GM23338 (cell line): ENCODE measurements around the gene ELL2. TPM values are rescaled to one million over a fixed set of nuclear protein-coding genes. Genes with fewer than 3 reads are reported as not detected.

ENCODE experiments used
- ATAC-seq: fragments of 200-7000 bp; cut with Tn5 transposase; 3 replicates; pipeline ENCODE4 v1.9.1; 2020
- DNase-seq: peaks from one replicate; pipeline ENCODE4 v3.0.0-alpha.2; 2015; ENCODE audit warnings: low spot score
- H2AFZ ChIP-seq: fragments of 200-600 bp; sonication (generic); 2 replicates; pipeline ENCODE4 v1.8.0; 2016; ENCODE audit warnings: antibody characterized with exemption, mild to moderate bottlenecking, moderate library complexity
- H3F3A ChIP-seq: fragments of 200-600 bp; sonication (generic); replicated peaks from 2 replicates; pipeline ENCODE4 v1.8.0; 2017; ENCODE audit warnings: antibody characterized with exemption, mixed run types, low read depth
- H3K27ac ChIP-seq: fragments of 200-600 bp; sonication (generic); 2 replicates; pipeline ENCODE4 v1.6.1; 2016; ENCODE audit warnings: low read depth
- H3K27me3 ChIP-seq: fragments of 200-600 bp; sonication (generic); 2 replicates; pipeline ENCODE4 v1.8.0; 2016; ENCODE audit warnings: mild to moderate bottlenecking, mixed run types, moderate library complexity; ENCODE audit not compliant: insufficient read depth
- H3K36me3 ChIP-seq: fragments of 200-600 bp; sonication (generic); 2 replicates; pipeline ENCODE4 v1.8.0; 2016; ENCODE audit warnings: mild to moderate bottlenecking; ENCODE audit not compliant: insufficient read depth
- H3K4me1 ChIP-seq: fragments of 200-600 bp; sonication (generic); 2 replicates; pipeline ENCODE4 v1.8.0; 2016; ENCODE audit warnings: mild to moderate bottlenecking, moderate library complexity; ENCODE audit not compliant: insufficient read depth
- H3K4me2 ChIP-seq: fragments of 200-600 bp; sonication (generic); 2 replicates; pipeline ENCODE4 v1.7.1; 2017; ENCODE audit warnings: mixed run types
- H3K4me3 ChIP-seq: fragments of 200-600 bp; sonication (generic); 2 replicates; pipeline ENCODE4 v1.6.1; 2016; ENCODE audit warnings: mixed run types
- H3K79me2 ChIP-seq: fragments of 200-600 bp; sonication (generic); replicated peaks from 2 replicates; pipeline ENCODE4 v1.8.0; 2017; ENCODE audit warnings: mild to moderate bottlenecking; ENCODE audit not compliant: insufficient read depth
- H3K9me2 ChIP-seq: fragments of 200-600 bp; sonication (generic); 2 replicates; pipeline ENCODE4 v1.8.0; 2017; ENCODE audit not compliant: insufficient read depth
- H4K20me1 ChIP-seq: fragments of 200-600 bp; sonication (generic); replicated peaks from 2 replicates; pipeline ENCODE4 v1.8.0; 2017; ENCODE audit warnings: mild to moderate bottlenecking; ENCODE audit not compliant: insufficient read depth
- H3K27ac Mint-ChIP-seq: 2 replicates; pipeline ENCODE4 v1.8.0; 2020; ENCODE audit warnings: inconsistent platforms, mild to moderate bottlenecking, moderate library complexity, mixed read lengths
- H3K27me3 Mint-ChIP-seq: 3 replicates; pipeline ENCODE4 v1.8.0; 2022; ENCODE audit warnings: low read depth, mild to moderate bottlenecking, moderate library complexity, mixed read lengths, inconsistent platforms; ENCODE audit not compliant: insufficient read depth, poor library complexity
- H3K36me3 Mint-ChIP-seq: 3 replicates; pipeline ENCODE4 v1.8.0; 2021; ENCODE audit warnings: low read depth, mild to moderate bottlenecking, inconsistent platforms, moderate library complexity, mixed read lengths
- H3K4me1 Mint-ChIP-seq: 3 replicates; pipeline ENCODE4 v1.8.0; 2020; ENCODE audit warnings: mild to moderate bottlenecking, inconsistent platforms, mixed read lengths
- H3K4me3 Mint-ChIP-seq: 3 replicates; pipeline ENCODE4 v1.8.0; 2021; ENCODE audit warnings: moderate library complexity, mild to moderate bottlenecking, inconsistent platforms, mixed read lengths
- H3K9me3 Mint-ChIP-seq: 3 replicates; pipeline ENCODE4 v1.8.0; 2020; ENCODE audit warnings: moderate library complexity, mild to moderate bottlenecking, inconsistent platforms, mixed read lengths
- CREB1 ChIP-seq: fragments of 250-450 bp; sonication (Bioruptor Pico); IDR thresholded peaks from 2 replicates; pipeline ENCODE4 v1.5.0; 2020; ENCODE audit warnings: low read depth, mild to moderate bottlenecking, moderate library complexity
- ETS1 ChIP-seq: IDR thresholded peaks from 2 replicates; pipeline ENCODE4 v1.6.1; 2016; ENCODE audit warnings: antibody characterized with exemption
- EZH2 ChIP-seq: fragments of 200-600 bp; sonication (generic); IDR thresholded peaks from one replicate; pipeline ENCODE4 v1.8.0; 2017; ENCODE audit warnings: antibody characterized with exemption, mild to moderate bottlenecking, low read depth; ENCODE audit not compliant: unreplicated experiment
- EZH2phosphoT487 ChIP-seq: fragments of 200-600 bp; sonication (generic); IDR thresholded peaks from one replicate; pipeline ENCODE4 v1.8.1; 2018; ENCODE audit warnings: antibody characterized with exemption; ENCODE audit not compliant: unreplicated experiment
- JUNB ChIP-seq: IDR thresholded peaks from one replicate; pipeline ENCODE4 v1.6.1; 2016; ENCODE audit warnings: antibody characterized with exemption; ENCODE audit not compliant: unreplicated experiment
- NANOG ChIP-seq: IDR thresholded peaks from 2 replicates; pipeline ENCODE4 v1.6.1; 2016; ENCODE audit warnings: antibody characterized with exemption, borderline replicate concordance
- POLR2AphosphoS5 ChIP-seq: IDR thresholded peaks from 2 replicates; pipeline ENCODE4 v1.6.1; 2016; ENCODE audit warnings: antibody characterized with exemption, low read depth
- STAT1 ChIP-seq: IDR thresholded peaks from one replicate; pipeline ENCODE4 v1.6.1; 2016; ENCODE audit warnings: antibody characterized with exemption; ENCODE audit not compliant: unreplicated experiment
- ZNF114 ChIP-seq: fragments of 250-450 bp; sonication (Bioruptor Pico); IDR thresholded peaks from 2 replicates; pipeline ENCODE4 v1.5.0; 2020; ENCODE audit warnings: mild to moderate bottlenecking, moderate library complexity
- ZNF331 ChIP-seq: fragments of 250-450 bp; sonication (Bioruptor Pico); IDR thresholded peaks from 2 replicates; pipeline ENCODE4 v1.5.0; 2020; ENCODE audit warnings: low read depth, mild to moderate bottlenecking, moderate library complexity
- ZNF462 ChIP-seq: fragments of 250-450 bp; sonication (Bioruptor Pico); IDR thresholded peaks from 2 replicates; pipeline ENCODE4 v1.5.0; 2020; ENCODE audit warnings: mild to moderate bottlenecking, moderate library complexity
- polyA plus RNA-seq: library from polyadenylated mRNA; unstranded; fragments of >200 nt; fragmentation: Nextera tagmentation; extraction: Ambion mirVana; gene quantifications from 2 replicates; pipeline ENCODE4 v1.2.1, GENCODE V29; 2016
- total RNA-seq: library from RNA; depleted of rRNA; stranded (reverse); fragments of >200 nt; shearing (Covaris generic); gene quantifications from 2 replicates; pipeline ENCODE4 v1.2.3, GENCODE V29; 2014
- TF ChIP-seq, protein P1 (sequence below): IDR thresholded peaks from one replicate; pipeline ENCODE4 v1.6.1; 2018; ENCODE audit warnings: antibody characterized with exemption; ENCODE audit not compliant: unreplicated experiment

The ELL2 gene
- total and polyA plus RNA-seq, 2 experiments from 2014 or later, result 7.4 to 32.6 TPM

GRCh38 chr5:95975703-95976102 is 14.1 kb upstream of the ELL2 start:
- H3K36me3 ChIP-seq, result no peaks in the 10 kb centered on the region
- Mint-ChIP-seq H3K27me3 (no peaks in the 10 kb centered on the region), H3K4me1 (peaks cover 3% of the 10 kb centered on the region), H3K27ac (no peak overlapping the region), H3K36me3 (no peaks in the 10 kb centered on the region), H3K4me3 (no peak overlapping the region), H3K9me3 (no peaks in the 10 kb centered on the region; the same call in 2 of the 3 replicates)
- TF ChIP-seq STAT1, result no peak
- TF ChIP-seq EZH2, result no peak
- ATAC-seq, result no peak
- no peak overlapping the region for H2AFZ ChIP-seq
- H3K27me3 ChIP-seq, result no peaks in the 10 kb centered on the region
- no peak for DNase-seq
- H3K4me2 ChIP-seq, result no peak overlapping the region
- H4K20me1 ChIP-seq, result no peaks in the 10 kb centered on the region
- no peak overlapping the region for H3K4me3 ChIP-seq
- H3K79me2 ChIP-seq, result no peaks in the 10 kb centered on the region
- no peaks in the 10 kb centered on the region for H3K4me1 ChIP-seq
- no peaks in the 10 kb centered on the region for H3F3A ChIP-seq
- H3K9me2 ChIP-seq, result no peaks in the 10 kb centered on the region
- no peak overlapping the region for H3K27ac ChIP-seq

GRCh38 chr5:95973793-95974325 is 12.2 kb upstream of the ELL2 start:
- Mint-ChIP-seq H3K27ac (no peak overlapping the region), H3K27me3 (no peaks in the 10 kb centered on the region), H3K4me3 (no peak overlapping the region), H3K36me3 (no peaks in the 10 kb centered on the region), H3K9me3 (no peaks in the 10 kb centered on the region; the same call in 2 of the 3 replicates), H3K4me1 (peaks cover 3% of the 10 kb centered on the region)
- no peaks in the 10 kb centered on the region for H3K79me2 ChIP-seq
- H4K20me1 ChIP-seq, result no peaks in the 10 kb centered on the region
- H2AFZ ChIP-seq, result no peak overlapping the region
- H3K4me3 ChIP-seq, result no peak overlapping the region
- TF ChIP-seq ZNF462 (CRISPR knock-in tag) (no peak), EZH2 (no peak), JUNB (no peak), POLR2AphosphoS5 (no peak), ZNF331 (CRISPR knock-in tag) (no peak), EZH2phosphoT487 (no peak), CREB1 (CRISPR knock-in tag) (no peak), NANOG (no peak), STAT1 (no peak), ZNF114 (CRISPR knock-in tag) (no peak), ETS1 (no peak)
- TF ChIP-seq, protein P1, sequence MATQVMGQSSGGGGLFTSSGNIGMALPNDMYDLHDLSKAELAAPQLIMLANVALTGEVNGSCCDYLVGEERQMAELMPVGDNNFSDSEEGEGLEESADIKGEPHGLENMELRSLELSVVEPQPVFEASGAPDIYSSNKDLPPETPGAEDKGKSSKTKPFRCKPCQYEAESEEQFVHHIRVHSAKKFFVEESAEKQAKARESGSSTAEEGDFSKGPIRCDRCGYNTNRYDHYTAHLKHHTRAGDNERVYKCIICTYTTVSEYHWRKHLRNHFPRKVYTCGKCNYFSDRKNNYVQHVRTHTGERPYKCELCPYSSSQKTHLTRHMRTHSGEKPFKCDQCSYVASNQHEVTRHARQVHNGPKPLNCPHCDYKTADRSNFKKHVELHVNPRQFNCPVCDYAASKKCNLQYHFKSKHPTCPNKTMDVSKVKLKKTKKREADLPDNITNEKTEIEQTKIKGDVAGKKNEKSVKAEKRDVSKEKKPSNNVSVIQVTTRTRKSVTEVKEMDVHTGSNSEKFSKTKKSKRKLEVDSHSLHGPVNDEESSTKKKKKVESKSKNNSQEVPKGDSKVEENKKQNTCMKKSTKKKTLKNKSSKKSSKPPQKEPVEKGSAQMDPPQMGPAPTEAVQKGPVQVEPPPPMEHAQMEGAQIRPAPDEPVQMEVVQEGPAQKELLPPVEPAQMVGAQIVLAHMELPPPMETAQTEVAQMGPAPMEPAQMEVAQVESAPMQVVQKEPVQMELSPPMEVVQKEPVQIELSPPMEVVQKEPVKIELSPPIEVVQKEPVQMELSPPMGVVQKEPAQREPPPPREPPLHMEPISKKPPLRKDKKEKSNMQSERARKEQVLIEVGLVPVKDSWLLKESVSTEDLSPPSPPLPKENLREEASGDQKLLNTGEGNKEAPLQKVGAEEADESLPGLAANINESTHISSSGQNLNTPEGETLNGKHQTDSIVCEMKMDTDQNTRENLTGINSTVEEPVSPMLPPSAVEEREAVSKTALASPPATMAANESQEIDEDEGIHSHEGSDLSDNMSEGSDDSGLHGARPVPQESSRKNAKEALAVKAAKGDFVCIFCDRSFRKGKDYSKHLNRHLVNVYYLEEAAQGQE, result no peak
- no peaks in the 10 kb centered on the region for H3K9me2 ChIP-seq
- no peak for ATAC-seq
- H3K4me1 ChIP-seq, result no peaks in the 10 kb centered on the region
- no peak overlapping the region for H3K27ac ChIP-seq
- no peaks in the 10 kb centered on the region for H3K36me3 ChIP-seq
- no peak overlapping the region for H3K4me2 ChIP-seq
- DNase-seq, result no peak
- no peaks in the 10 kb centered on the region for H3F3A ChIP-seq
- no peaks in the 10 kb centered on the region for H3K27me3 ChIP-seq
